GM12878 (cell line): ENCODE results near the gene ZNF425. TPM values are rescaled to one million over a fixed set of nuclear protein-coding genes. Genes with fewer than 3 reads are reported as not detected.

Source experiments
- ATAC-seq: fragments of 200-7000 bp; cut with Tn5 transposase; 3 replicates; pipeline ENCODE4 v1.9.1; 2020; ENCODE audit warnings: mild to moderate bottlenecking, moderate library complexity
- Bru-seq: library from RNA; stranded (reverse); fragments of 400-500 nt; gene quantifications from one replicate; lab custom pipeline; 2021; lab: Mats Ljungman, UMichigan
- BruChase-seq, 2 experiments: library from RNA; stranded (reverse); fragments of 400-500 nt; gene quantifications; one replicate each; lab custom pipeline; 2021; lab: Mats Ljungman, UMichigan
- BruUV-seq: library from RNA; stranded (reverse); fragments of 400-500 nt; replicated peaks from 2 replicates; lab custom pipeline; 2021; lab: Mats Ljungman, UMichigan
- CTCF ChIA-PET: fragments of 300-600 bp; sonication (Branson Sonifier 250); formaldehyde crosslinking; extraction: SDS; loops from one replicate; lab custom pipeline; 2021; ENCODE audit warnings: inconsistent platforms; lab: Yijun Ruan, JAX
- POLR2A ChIA-PET: fragments of 350-600 bp; formaldehyde crosslinking; extraction: SDS; loops from one replicate; lab custom pipeline; 2021; ENCODE audit warnings: inconsistent platforms; lab: Charles Lee
- RAD21 ChIA-PET: fragments of 300-600 bp; sonication (Branson Sonifier 250); formaldehyde crosslinking; loops from one replicate; lab custom pipeline; 2023; ENCODE audit warnings: antibody characterized with exemption; ENCODE audit not compliant: unreplicated experiment; lab: Charles Lee
- SMC1A ChIA-PET: fragments of 300-600 bp; sonication (Branson Sonifier 250); formaldehyde crosslinking; loops from one replicate; lab custom pipeline; 2023; ENCODE audit not compliant: unreplicated experiment, uncharacterized antibody; lab: Charles Lee
- DNase-seq: peaks from one replicate; pipeline ENCODE4 v3.0.0-alpha.2; 2011; ENCODE audit warnings: low read depth, low spot score
- FAIRE-seq: peaks from 3 replicates; lab custom pipeline; 2011; peaks lifted over from hg19 to GRCh38; lab: Jason Lieb, UNC
- H2AFZ ChIP-seq: 2 replicates; pipeline ENCODE4 v1.6.0; 2011; ENCODE audit warnings: low read depth, low read length, control low read depth; ENCODE audit not compliant: control insufficient read depth
- H3K27ac ChIP-seq: 2 replicates; pipeline ENCODE4 v1.5.1; 2011; ENCODE audit warnings: control low read depth; ENCODE audit not compliant: control insufficient read depth, insufficient read depth
- H3K27me3 ChIP-seq, 2 experiments: replicated peaks in 1 of 2; 2 replicates each; pipeline versions ENCODE4 v1.6.0 to v1.6.1; 2011; ENCODE audit warnings: low read length in 1 of 2; ENCODE audit not compliant: control insufficient read depth in 2 of 2, insufficient read depth in 2 of 2
- H3K36me3 ChIP-seq, 2 experiments: 2 replicates each; pipeline ENCODE4 v1.5.1; 2011; ENCODE audit warnings: low read length in 1 of 2; ENCODE audit not compliant: control insufficient read depth in 2 of 2, insufficient read depth in 2 of 2
- H3K4me1 ChIP-seq: 2 replicates; pipeline ENCODE4 v1.6.1; 2011; ENCODE audit warnings: mild to moderate bottlenecking, low read length, moderate library complexity, mixed read lengths; ENCODE audit not compliant: control insufficient read depth, insufficient read depth
- H3K4me2 ChIP-seq: 2 replicates; pipeline ENCODE4 v1.6.0; 2011; ENCODE audit warnings: control low read depth; ENCODE audit not compliant: control insufficient read depth, insufficient read depth
- H3K4me3 ChIP-seq: fragments of 200-600 bp; sonication (generic); 2 replicates; pipeline ENCODE4 v1.5.1; 2016
- H3K79me2 ChIP-seq: 2 replicates; pipeline ENCODE4 v1.6.0; 2011; ENCODE audit warnings: low read length; ENCODE audit not compliant: control insufficient read depth, insufficient read depth
- H3K9ac ChIP-seq: 2 replicates; pipeline ENCODE4 v1.8.0; 2011; ENCODE audit warnings: low read length, control low read depth, mixed read lengths; ENCODE audit not compliant: control insufficient read depth, insufficient read depth
- H3K9me3 ChIP-seq: replicated peaks from 3 replicates; pipeline ENCODE4 v1.5.1; 2011; ENCODE audit warnings: mild to moderate bottlenecking, low read length; ENCODE audit not compliant: control insufficient read depth, insufficient read depth
- H4K20me1 ChIP-seq: 2 replicates; pipeline ENCODE4 v1.6.0; 2011; ENCODE audit not compliant: control insufficient read depth, insufficient read depth
- ATF3 ChIP-seq: IDR thresholded peaks from 2 replicates; pipeline ENCODE4 v1.6.1; 2011; ENCODE audit warnings: low read depth, mild to moderate bottlenecking, low read length, moderate library complexity, borderline replicate concordance; ENCODE audit errors: extremely low read depth
- CHD2 ChIP-seq: IDR thresholded peaks from 2 replicates; pipeline ENCODE4 v1.6.1; 2011; ENCODE audit warnings: low read depth, low read length, improper control_type of control experiment, borderline replicate concordance
- IRF4 ChIP-seq: IDR thresholded peaks from 2 replicates; pipeline ENCODE4 v1.6.1; 2011; ENCODE audit warnings: low read depth, low read length
- KLF5 ChIP-seq: fragments of 450-650 bp; IDR thresholded peaks from 2 replicates; pipeline ENCODE4 v1.6.1; 2014; ENCODE audit warnings: mild to moderate bottlenecking; ENCODE audit not compliant: partially characterized antibody
- MEF2B ChIP-seq: fragments of 450-650 bp; IDR thresholded peaks from 2 replicates; pipeline ENCODE4 v1.6.1; 2018; ENCODE audit warnings: mild to moderate bottlenecking, moderate library complexity; ENCODE audit not compliant: partially characterized antibody, poor library complexity, severe bottlenecking
- MTA2 ChIP-seq: fragments of 450-650 bp; IDR thresholded peaks from 2 replicates; pipeline ENCODE4 v1.6.1; 2016; ENCODE audit warnings: low read depth, mild to moderate bottlenecking, moderate library complexity
- MXI1 ChIP-seq: fragments of 150-350 bp; IDR thresholded peaks from 2 replicates; pipeline ENCODE4 v1.6.1; 2011; ENCODE audit warnings: low read depth, mild to moderate bottlenecking, inconsistent platforms, low read length, improper control_type of control experiment
- POLR2A ChIP-seq: IDR thresholded peaks from 2 replicates; pipeline ENCODE4 v1.6.1; 2011; ENCODE audit warnings: low read depth, mild to moderate bottlenecking, low read length
- POU2F2 ChIP-seq: IDR thresholded peaks from 3 replicates; pipeline ENCODE4 v1.6.1; 2011; ENCODE audit warnings: low read depth, mild to moderate bottlenecking, low read length, borderline replicate concordance
- SIX5 ChIP-seq: IDR thresholded peaks from 2 replicates; pipeline ENCODE4 v1.6.1; 2011; ENCODE audit warnings: mild to moderate bottlenecking, low read depth, low read length, moderate library complexity; ENCODE audit not compliant: severe bottlenecking
- SMAD5 ChIP-seq: IDR thresholded peaks from 2 replicates; pipeline ENCODE4 v1.6.1; 2016; ENCODE audit warnings: antibody characterized with exemption, low read depth
- SMC3 ChIP-seq: IDR thresholded peaks from 2 replicates; pipeline ENCODE4 v1.6.1; 2011; ENCODE audit warnings: low read length, improper control_type of control experiment, borderline replicate concordance
- SPI1 ChIP-seq: IDR thresholded peaks from 2 replicates; pipeline ENCODE4 v1.6.1; 2011; ENCODE audit warnings: low read depth, mild to moderate bottlenecking, low read length, moderate library complexity, borderline replicate concordance; ENCODE audit not compliant: insufficient read depth
- ZBTB40 ChIP-seq: fragments of 450-650 bp; IDR thresholded peaks from 2 replicates; pipeline ENCODE4 v1.6.1; 2016; ENCODE audit warnings: mild to moderate bottlenecking, moderate library complexity, borderline replicate concordance
- whole genome bisulfite sequencing: methylation state at CpG from one replicate; pipeline ENCODE4 v1.1.6; 2016; ENCODE audit warnings: low lambda C conversion rate; ENCODE audit not compliant: insufficient replicate concordance, insufficient coverage; ENCODE audit errors: missing lambda C conversion rate; 5-methylcytosine and 5-hydroxymethylcytosine counted together
- in situ Hi-C: fragments of 300-500 bp; cut with MboI; formaldehyde crosslinking; loops from 9 replicates; pipeline ENCODE4 v1.14.3; 2018; ENCODE audit warnings: mixed read lengths
- intact Hi-C: fragments of 100-400 bp; cut with micrococcal nuclease; formaldehyde crosslinking; loops from one replicate; pipeline ENCODE4 v1.14.2; 2022; ENCODE audit not compliant: unreplicated experiment
- long read RNA-seq, 2 experiments: library from polyadenylated mRNA; unstranded; transcript quantifications; one replicate each; pipeline ENCODE4 v2.0.0, GENCODE V29; 2019 to 2020
- polyA minus RNA-seq, 3 experiments: library from RNA; depleted of rRNA, polyadenylated mRNA; stranded (reverse); fragments of >200 nt; gene quantifications; 2 replicates each; pipeline ENCODE4 v1.2.3, GENCODE V29; 2011
- polyA plus RNA-seq, 11 experiments: library from polyadenylated mRNA; depleted of rRNA in 4 of 11; unstranded in 6 of 11; stranded (reverse) in 5 of 11; fragments of >200 nt; fragmentation: Nextera tagmentation in 4 of 11; fragmentation: Illumina TruSeq in 1 of 11; extraction: Ambion mirVana in 4 of 11; extraction: Trizol in 1 of 11; gene quantifications; 1 replicate in 1 of 11; 2 replicates in 10 of 11; pipeline versions ENCODE4 v1.2.1 to v1.2.3, GENCODE V29; 2011 to 2016; ENCODE audit warnings: inconsistent platforms in 2 of 11, missing spikeins in 2 of 11, low read depth in 1 of 11
- total RNA-seq, 4 experiments: library from RNA; depleted of rRNA in 3 of 4; stranded (reverse); fragments of >200 nt in 3 of 4; fragmentation: Illumina TruSeq in 1 of 4; extraction: Trizol in 1 of 4; gene quantifications; 2 replicates each; pipeline versions ENCODE4 v1.2.1 to v1.2.3, GENCODE V29; 2013 to 2021

The ZNF425 gene
- 0.84 and 0.95 TPM in 2 replicates for total RNA-seq (2013; cell fraction: nucleolus; rRNA removed)
- total RNA-seq (2014; rRNA removed) = 0.79 and 1.0 TPM in 2 replicates
- 0.88 and 1.2 TPM in 2 replicates for total RNA-seq (2014; rRNA removed; fragmentation: Illumina TruSeq; extraction: Trizol)
- total RNA-seq (2021) = 0.69 and 1.6 TPM in 2 replicates
- polyA plus RNA-seq (2011; ENCODE audit: low read depth) = 0.21 TPM
- 0.53 and 0.95 TPM in 2 replicates for polyA plus RNA-seq (2011; rRNA removed)
- 0.53 and 0.66 TPM in 2 replicates for polyA plus RNA-seq (2011; cell fraction: cytosol; rRNA removed)
- polyA plus RNA-seq (2011; cell fraction: nucleus; rRNA removed) = 0.40 and 0.53 TPM in 2 replicates
- polyA plus RNA-seq (2012) = 0.39 and 0.59 TPM in 2 replicates
- 0.25 and 1.0 TPM in 2 replicates for polyA plus RNA-seq (2014; fragmentation: Illumina TruSeq; extraction: Trizol)
- polyA plus RNA-seq (2014; fragmentation: Nextera tagmentation; extraction: Ambion mirVana) = under 1 TPM; 0.19 to 0.20 TPM
- polyA plus RNA-seq (2014; rRNA removed) = 0.41 and 0.99 TPM in 2 replicates
- 1 to 10 TPM; 1.8 TPM for polyA plus RNA-seq (2016; fragmentation: Nextera tagmentation; extraction: Ambion mirVana)
- polyA minus RNA-seq (2011; rRNA and poly(A)+ RNA removed) = 0.73 and 1.0 TPM in 2 replicates
- polyA minus RNA-seq (2011; cell fraction: cytosol; rRNA and poly(A)+ RNA removed) = not detected in 2 replicates
- polyA minus RNA-seq (2011; cell fraction: nucleus; rRNA and poly(A)+ RNA removed) = 0.48 TPM in 2 replicates
- percentile 46 among the genes with signal in this experiment for Bru-seq, nascent RNA
- percentile 43 among the genes with signal in this experiment for BruChase-seq, experiment 1, labeled RNA remaining after a 6-hour chase
- BruChase-seq, experiment 2, labeled RNA remaining after a 2-hour chase = percentile 42 among the genes with signal in this experiment
- long read RNA-seq, experiment 1 = 0 reads
- long read RNA-seq, experiment 2 = 0 reads

GRCh38 chr7:149125863-149126661, at the start of gene ZNF425:
TSS of gene ZNF425 (minus strand) at chr7:149126324. CDS start at chr7:149126213, 111 bp downstream.
- H2AFZ ChIP-seq = peak within 1 kb of the TSS; percentile 94
- ChIA-PET CTCF (interaction anchor here (0.5 to 4.1 kb wide), 11 partner anchors 9 to 163 kb away, joined by 3 to 37 read pairs (median 4); partner anchors contain the start of genes ZNF282 and ZNF398), SMC1A (interaction anchor here (0.8 to 1.1 kb wide), 2 partner anchors 18 to 20 kb away, joined by 3 to 4 read pairs; no protein-coding TSS in a partner anchor), RAD21 (interaction anchor here (1.0 to 3.1 kb wide), 7 partner anchors 18 to 159 kb away, joined by 3 to 20 read pairs (median 4); partner anchors contain the start of genes ZNF282 and ZNF398), POLR2A (interaction anchor here (0.7 to 3.4 kb wide), 5 partner anchors 13 to 496 kb away, joined by 3 to 31 read pairs (median 3); partner anchors contain the start of gene ZNF398)
- H3K9me3 ChIP-seq = peaks cover 10% of the 10 kb centered on the region
- peak within 1 kb of the TSS; percentile 90 for H3K9ac ChIP-seq
- H3K27ac ChIP-seq = peak within 1 kb of the TSS; percentile 90
- intact Hi-C loops (loop anchor here (1.0 to 5.0 kb wide), 5 partner anchors 21 to 111 kb away; partner anchors contain the start of genes PDIA4, ZNF212, ZNF282 and ZNF398), in situ Hi-C loops (no loop called here)
- peak; percentile 66 for DNase-seq
- H3K4me3 ChIP-seq = peak within 1 kb of the TSS; percentile 96
- TSS peak; percentile 78 for BruUV-seq
- H3K27me3 ChIP-seq = no peaks in the 10 kb centered on the region
- FAIRE-seq = no peak
- peaks cover 0 to 15% of the 10 kb centered on the region in 2 experiments; a peak in 1 of 4 replicates for H3K36me3 ChIP-seq
- peak within 1 kb of the TSS; percentile 71 for H3K4me2 ChIP-seq
- no peaks in the 10 kb centered on the region for H3K4me1 ChIP-seq
- 1% methylated on average over 72 of the region's 72 CpGs for WGBS
- H4K20me1 ChIP-seq = no peaks in the 10 kb centered on the region
- peak; percentile 92 for ATAC-seq
- peaks cover 34% of the 10 kb centered on the region for H3K79me2 ChIP-seq
- peak; percentile 44 for TF ChIP-seq KLF5
- TF ChIP-seq ZBTB40 = peak; percentile 16
- TF ChIP-seq ATF3 = peak; percentile 46; the same call in 1 of the 2 replicates
- peak; percentile 99 for TF ChIP-seq POLR2A
- TF ChIP-seq SIX5 = peak; percentile 34
- no peak for TF ChIP-seq MTA2
- TF ChIP-seq MEF2B = no peak
- peak; percentile 70 for TF ChIP-seq MXI1
- TF ChIP-seq IRF4 = no peak; the same call in 1 of the 2 replicates
- TF ChIP-seq POU2F2 = peak; percentile 79; the same call in 2 of the 3 replicates
- TF ChIP-seq SMC3 = peak; percentile 30; the same call in 1 of the 2 replicates
- TF ChIP-seq SPI1 = peak; percentile 43; the same call in 1 of the 2 replicates
- peak; percentile 86; the same call in 1 of the 2 replicates for TF ChIP-seq SMAD5
- TF ChIP-seq CHD2 = peak; percentile 48; the same call in 1 of the 2 replicates
